GM18907 (cell line): ENCODE measurements around the gene TOP1.
"Not testable (repeated sequence)": the region's sequence is repeated elsewhere in the genome, so short reads cannot be mapped to it uniquely, and the experiment has no call there.

Experiments used
- ATAC-seq: cut with Tn5 transposase; IDR thresholded peaks from one replicate; pipeline ENCODE4 v1.9.1; 2021; ENCODE audit warnings: mild to moderate bottlenecking, moderate library complexity; ENCODE audit not compliant: unreplicated experiment

Gene TOP1

GRCh38 chr20:41003143-41003935, 25.3 kb upstream of the TOP1 start:
- ATAC-seq, result peak; percentile 54

DNA sequence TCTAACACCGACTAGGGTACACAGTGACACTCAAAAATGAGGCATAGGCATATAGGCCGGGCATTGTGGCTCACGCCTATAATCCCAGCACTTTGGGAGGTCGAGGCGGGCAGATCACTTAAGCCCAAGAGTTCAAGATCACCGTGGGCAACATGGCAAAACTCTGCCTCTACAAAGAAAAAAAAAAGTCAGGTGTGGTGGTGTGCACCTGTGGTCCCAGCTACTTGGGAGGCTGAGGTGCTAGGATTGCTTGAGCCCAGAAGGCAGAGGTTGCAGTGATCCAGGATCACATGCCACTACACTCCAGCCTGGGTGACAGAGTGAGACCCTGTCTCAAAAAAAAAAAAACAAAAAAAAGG, 24.7 kb upstream of the TOP1 start:
- ATAC-seq, result not testable (repeated sequence)

GRCh38 chr20:41004531-41005360, 23.9 kb upstream of the TOP1 start:
- no peak for ATAC-seq

DNA sequence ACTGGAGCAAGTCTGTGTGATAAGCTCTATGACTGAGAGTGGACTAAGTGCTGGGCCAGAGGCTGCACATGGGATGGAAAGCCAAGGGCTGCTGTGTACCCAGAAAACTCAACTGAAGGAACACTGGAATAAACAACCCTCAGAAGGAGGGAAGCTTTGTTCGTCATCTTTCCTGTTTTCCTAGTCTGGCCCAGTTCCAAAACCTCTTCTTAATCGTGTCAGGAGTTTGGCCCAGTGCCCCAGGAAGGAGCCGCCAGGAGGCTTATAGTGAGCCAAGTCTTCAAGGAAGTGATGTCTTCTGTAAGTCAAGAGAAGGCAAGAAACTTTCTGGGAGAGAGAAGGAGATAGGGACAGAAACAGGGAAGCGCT, 23.3 kb upstream of the TOP1 start:
- ATAC-seq, result no peak

DNA sequence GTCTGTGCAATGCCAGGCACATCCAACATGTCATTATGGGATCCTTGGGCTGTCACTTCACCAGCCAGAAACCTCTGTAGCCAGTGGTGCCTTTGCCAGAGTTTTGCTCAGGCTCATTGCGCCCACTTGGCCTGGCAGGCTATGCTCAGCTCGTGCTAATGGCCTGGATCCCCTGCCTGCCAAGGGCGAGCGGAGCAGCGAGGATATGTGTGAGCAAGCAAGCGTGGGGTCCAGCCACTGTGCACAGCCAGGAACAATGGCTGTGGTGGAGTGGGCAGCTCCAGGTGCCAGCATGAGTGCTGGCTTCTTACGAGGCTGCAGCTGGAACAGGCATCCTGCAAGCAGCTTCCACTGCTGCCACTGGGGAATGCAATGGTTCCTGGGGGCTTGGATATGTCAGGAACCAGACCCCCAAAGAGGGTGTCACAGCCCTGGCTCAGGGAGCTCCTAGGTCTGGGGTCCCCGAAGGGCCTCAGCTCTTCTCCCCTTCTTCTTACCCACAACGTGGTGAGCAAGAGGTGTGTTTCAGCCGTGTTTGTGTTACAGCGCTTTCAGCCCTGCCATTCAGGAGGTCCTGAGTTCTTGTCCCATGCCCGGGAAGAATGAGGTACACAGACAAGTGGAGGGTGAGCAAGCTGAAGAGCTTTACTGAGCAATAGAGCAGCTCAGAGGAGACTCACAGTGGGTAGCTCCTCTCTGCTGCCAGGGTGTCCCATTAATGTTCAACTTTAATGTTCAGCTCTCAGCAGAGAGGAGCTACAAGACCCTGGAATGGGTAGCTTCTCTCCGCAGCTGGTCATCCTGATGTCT, 22.3 kb upstream of the TOP1 start:
- no peak for ATAC-seq

- no peak for ATAC-seq
Observed at GRCh38 chr20:41006936-41007474, 21.6 kb upstream of the TOP1 start.

DNA sequence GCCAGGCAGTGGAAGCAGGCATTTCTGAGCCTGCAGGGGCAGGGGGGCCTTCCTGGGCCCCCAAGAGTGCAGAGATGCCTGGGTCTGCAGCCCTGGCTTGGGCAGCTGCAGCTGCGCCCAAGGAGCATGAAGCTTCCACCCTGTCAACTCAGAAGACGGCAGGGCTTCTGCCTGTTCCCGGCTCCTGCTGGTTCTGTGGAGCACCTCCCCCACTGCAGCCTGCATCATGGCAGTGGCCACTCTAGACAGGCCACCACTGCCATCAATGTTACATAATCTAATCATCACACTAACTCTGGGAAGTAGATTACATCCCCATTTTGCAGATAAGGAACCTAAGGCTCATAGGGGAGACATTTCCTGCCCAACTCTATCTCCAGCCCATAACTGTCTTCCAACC, 21.1 kb upstream of the TOP1 start:
- no peak for ATAC-seq

GRCh38 chr20:41009946-41010345, 18.7 kb upstream of the TOP1 start:
- no peak for ATAC-seq

- peak; percentile 92 for ATAC-seq
Observed at GRCh38 chr20:41011551-41012067, 17.0 kb upstream of the TOP1 start.

DNA sequence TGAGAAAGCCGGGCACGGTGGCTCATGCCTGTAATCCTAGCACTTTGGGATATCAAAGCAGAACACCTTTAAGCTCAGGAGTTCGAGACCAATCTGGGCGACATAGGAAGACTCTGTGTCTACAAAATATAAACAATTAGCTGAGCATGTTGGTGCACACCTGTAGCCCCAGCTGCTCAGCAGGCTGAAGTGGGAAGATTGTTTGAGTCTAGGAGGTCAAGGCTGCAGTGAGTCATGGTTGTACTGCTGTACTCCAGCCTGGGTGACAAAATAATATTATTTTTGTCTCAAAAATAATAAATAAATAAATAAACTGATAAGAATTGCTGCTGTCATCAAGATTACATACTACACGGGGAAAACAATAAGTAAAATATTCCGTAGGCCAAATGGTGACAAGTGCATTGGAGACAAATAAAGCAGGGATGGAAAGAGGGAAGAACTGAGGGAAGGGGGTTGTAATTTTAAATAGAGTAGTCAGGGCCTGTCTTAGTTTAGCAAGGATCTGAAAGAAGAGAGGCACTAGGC, 14.0 kb upstream of the TOP1 start:
- ATAC-seq, result no peak

- ATAC-seq, result no peak
Observed at GRCh38 chr20:41017448-41018042, 11.1 kb upstream of the TOP1 start.

DNA sequence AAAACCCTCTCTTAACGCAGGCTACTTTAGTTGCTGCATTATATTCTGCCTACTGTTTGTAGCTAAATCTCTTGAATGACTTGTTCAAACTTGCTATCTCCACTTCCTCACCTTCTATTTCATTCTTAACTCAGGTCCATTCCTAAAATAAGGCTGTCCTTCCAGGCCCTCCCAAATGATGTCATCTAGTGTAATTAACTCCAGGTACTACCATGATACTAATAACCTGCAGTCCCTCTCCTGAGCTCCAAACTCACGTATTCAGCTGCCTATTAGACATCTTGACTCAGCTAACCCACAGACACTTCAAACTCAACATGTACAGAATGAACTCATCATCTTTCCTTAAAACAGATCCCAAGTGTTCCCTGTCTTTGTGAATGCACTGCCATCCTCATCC, 10.5 kb upstream of the TOP1 start:
- ATAC-seq, result no peak

DNA sequence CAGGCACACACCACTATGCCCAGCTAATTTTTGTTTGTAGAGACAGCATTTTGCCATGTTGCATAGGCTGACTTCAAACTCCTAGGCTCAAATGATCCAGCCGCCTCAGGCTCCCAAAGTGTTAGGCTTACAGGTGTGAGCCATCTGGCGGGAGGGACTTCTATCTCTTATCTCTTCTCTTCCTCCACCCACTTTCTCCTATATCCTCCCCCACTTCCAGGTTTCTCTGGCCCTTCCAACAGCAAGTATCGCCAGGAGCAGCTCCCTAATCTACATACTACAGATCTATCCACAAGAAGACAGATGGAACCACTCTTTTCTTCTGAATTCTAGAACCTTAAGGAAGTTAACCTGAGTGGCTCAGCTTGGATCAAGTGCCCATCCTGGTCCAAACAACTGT, 5.1 kb upstream of the TOP1 start:
- ATAC-seq, result no peak

DNA sequence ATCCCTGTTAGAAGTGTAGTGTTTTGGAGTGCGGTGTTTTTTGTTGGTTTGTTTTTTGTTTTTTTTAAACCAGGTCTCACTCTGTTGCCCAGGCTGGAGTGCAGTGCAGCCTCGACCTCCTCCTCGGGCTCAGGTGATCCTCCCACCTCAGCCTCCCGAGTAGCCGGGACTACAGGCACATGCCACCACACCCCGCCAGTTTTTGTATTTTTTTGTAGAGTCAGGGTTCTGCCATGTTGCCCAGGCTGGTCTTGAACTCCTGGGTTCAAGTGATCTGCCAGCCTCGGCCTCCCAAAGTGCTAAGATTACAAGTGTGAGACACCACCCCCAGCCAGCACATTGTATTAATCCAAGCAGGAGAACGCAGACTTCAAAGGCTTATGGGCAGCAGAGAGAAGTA, 1.3 kb upstream of the TOP1 start:
- ATAC-seq, result no peak

DNA sequence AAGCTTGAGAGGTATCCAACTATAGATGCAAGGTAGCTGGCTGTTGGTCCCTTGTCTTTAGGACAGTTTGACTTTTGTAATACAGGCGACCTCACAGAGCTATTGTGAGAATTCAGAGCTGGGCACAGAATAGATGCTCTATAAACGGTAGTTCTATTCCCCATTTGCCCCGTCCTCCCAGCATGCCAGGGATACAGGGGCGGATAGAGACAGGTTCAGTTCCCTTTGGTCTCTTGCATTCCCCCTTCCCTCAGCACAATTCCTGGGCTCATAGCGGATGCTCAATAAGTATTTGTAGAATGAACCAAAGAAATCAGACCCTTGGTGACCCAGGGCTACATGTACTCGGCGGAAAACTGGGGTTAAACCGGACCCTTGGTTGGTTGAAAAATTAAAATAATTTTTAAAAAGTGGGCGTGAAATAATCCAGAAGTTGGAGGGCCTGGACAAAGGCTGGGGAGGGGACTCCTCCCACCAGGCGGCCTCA, 707 bp upstream of the TOP1 start:
- ATAC-seq, result no peak

GRCh38 chr20:41029150-41029901, 704 bp downstream of the TOP1 start:
- peak; percentile 30 for ATAC-seq

DNA sequence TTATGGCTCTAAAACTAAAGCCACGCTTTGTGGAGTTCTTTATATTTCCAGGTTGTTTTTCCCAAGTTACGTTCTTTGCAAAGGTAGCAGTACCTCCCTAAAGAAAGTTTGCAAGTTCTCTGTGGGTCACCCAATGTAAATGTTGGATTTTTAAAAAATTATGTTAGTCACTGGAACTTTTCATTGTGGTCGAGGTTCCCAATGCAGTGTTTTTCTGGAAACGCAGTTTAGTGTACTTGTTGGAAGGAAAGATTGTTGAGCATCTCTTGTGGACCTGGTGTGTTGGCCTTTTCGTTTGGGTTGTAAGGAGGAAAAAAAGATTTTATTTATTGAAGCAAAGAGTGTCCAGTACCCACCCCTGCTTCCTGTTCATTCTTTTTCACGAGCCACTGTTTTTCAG, 1.4 kb downstream of the TOP1 start:
- ATAC-seq, result no peak

DNA sequence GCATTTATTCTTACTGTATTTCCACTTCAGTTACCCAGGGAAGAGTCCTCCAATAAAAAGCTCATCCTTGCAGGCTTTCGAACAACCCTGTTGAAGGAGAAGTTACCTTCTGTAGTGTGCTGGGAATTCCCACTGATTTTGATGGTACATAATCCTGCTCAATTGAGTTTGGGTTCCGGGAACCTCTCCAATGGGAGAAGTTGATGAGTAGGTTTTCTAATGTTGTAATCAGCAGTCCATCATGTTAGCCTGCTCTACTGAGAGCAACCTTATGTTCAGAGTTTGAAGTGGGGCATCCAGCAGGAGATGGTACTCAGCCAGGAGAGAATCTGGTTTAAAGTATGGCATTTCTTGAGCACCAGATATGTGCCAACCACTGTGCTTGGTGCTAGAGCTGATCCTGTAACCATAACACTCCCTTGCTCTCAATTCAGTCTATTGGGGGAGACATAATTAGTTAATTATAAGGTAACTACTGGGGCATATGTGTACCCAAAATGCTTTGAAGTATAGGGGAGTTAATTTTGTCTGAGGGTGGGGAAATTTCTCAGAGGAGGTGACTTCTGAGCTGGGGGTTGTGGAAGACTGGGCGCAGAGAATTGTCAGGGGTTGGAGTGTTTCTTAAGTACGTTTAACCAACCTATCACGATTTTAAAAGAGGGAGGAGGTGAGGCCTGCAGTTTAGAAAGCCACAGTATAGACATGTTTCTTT, 2.1 kb downstream of the TOP1 start:
- no peak for ATAC-seq

DNA sequence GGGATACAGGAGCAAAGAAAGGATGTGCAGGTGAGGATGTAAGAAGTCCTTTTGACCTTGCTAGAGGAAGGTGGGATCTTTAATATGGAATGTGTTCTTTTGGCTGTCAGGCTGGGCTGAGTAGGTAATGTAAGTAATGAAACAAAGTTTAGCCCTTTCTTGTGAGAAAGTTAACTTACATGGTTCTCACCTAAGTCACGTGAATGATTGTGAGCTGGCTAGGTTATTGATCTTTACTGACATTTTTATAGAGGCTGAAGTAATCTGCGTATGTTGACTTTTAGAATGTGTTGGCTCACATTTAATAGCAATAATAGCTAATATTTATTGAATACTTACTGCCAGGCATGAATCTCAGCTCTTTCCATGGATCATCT, 2.6 kb downstream of the TOP1 start:
- ATAC-seq, result no peak
